Panc1 (cell line): ENCODE data around the gene WNT9A. TPM values are rescaled to one million over a fixed set of nuclear protein-coding genes. Genes with fewer than 3 reads are reported as not detected.

ENCODE experiments used
- ATAC-seq: fragments of 200-7000 bp; cut with Tn5 transposase; 2 replicates; pipeline ENCODE4 v1.9.1; 2020; ENCODE audit warnings: mild to moderate bottlenecking, moderate library complexity
- BruUV-seq: library from RNA; stranded (reverse); fragments of 400-500 nt; replicated peaks from 2 replicates; lab custom pipeline; 2021; lab: Mats Ljungman, UMichigan
- CTCF ChIA-PET: fragments of 300-600 bp; sonication (Branson Sonifier 250); formaldehyde crosslinking; loops from one replicate; lab custom pipeline; 2022; ENCODE audit warnings: antibody characterized with exemption; lab: Charles Lee
- POLR2A ChIA-PET: fragments of 300-600 bp; sonication (Branson Sonifier 250); formaldehyde crosslinking; loops from one replicate; lab custom pipeline; 2022; ENCODE audit warnings: antibody characterized with exemption; lab: Charles Lee
- DNase-seq: peaks from one replicate; pipeline ENCODE4 v3.0.0-alpha.2; 2010; ENCODE audit warnings: low read depth, low spot score
- H3K27ac ChIP-seq: 2 replicates; pipeline ENCODE4 v1.5.1; 2011; ENCODE audit warnings: mild to moderate bottlenecking, low read length, inconsistent platforms
- H3K27me3 ChIP-seq: fragments of 200-500 bp; sonication (Bioruptor generic); 2 replicates; pipeline ENCODE4 v1.6.0; 2014; ENCODE audit warnings: low read length, inconsistent platforms; ENCODE audit not compliant: control insufficient read depth, insufficient read depth
- H3K36me3 ChIP-seq: fragments of 200-500 bp; sonication (Bioruptor generic); 2 replicates; pipeline ENCODE4 v1.5.1; 2014; ENCODE audit warnings: inconsistent platforms, mild to moderate bottlenecking, low read length, moderate library complexity; ENCODE audit not compliant: control insufficient read depth, insufficient read depth
- H3K4me1 ChIP-seq: 2 replicates; pipeline ENCODE4 v1.5.1; 2011; ENCODE audit warnings: inconsistent platforms, mild to moderate bottlenecking, low read length, moderate library complexity; ENCODE audit not compliant: control insufficient read depth, insufficient read depth
- H3K4me3 ChIP-seq, 2 experiments: 2 replicates each; pipeline ENCODE4 v1.5.1; 2011 to 2012; ENCODE audit warnings: low read depth in 2 of 2, low read length in 2 of 2, mild to moderate bottlenecking in 2 of 2, inconsistent platforms in 1 of 2, moderate library complexity in 1 of 2
- H3K9me3 ChIP-seq: fragments of 200-500 bp; sonication (Bioruptor generic); 2 replicates; pipeline ENCODE4 v1.5.1; 2014; ENCODE audit warnings: low read depth, mild to moderate bottlenecking, inconsistent platforms, low read length, moderate library complexity; ENCODE audit not compliant: control insufficient read depth, insufficient read depth
- CTCF ChIP-seq: fragments of 450-650 bp; IDR thresholded peaks from 2 replicates; pipeline ENCODE4 v1.5.1; 2017; ENCODE audit warnings: mild to moderate bottlenecking
- POLR2AphosphoS5 ChIP-seq: IDR thresholded peaks from 2 replicates; pipeline ENCODE4 v1.6.1; 2012; ENCODE audit warnings: mild to moderate bottlenecking, low read depth, low read length, moderate library complexity
- SIN3A ChIP-seq: IDR thresholded peaks from 2 replicates; pipeline ENCODE4 v1.6.1; 2012; ENCODE audit warnings: low read depth, mild to moderate bottlenecking, low read length, moderate library complexity, borderline replicate concordance; ENCODE audit not compliant: insufficient read depth
- TCF7L2 ChIP-seq: IDR thresholded peaks from 2 replicates; pipeline ENCODE4 v1.6.1; 2011; ENCODE audit warnings: mild to moderate bottlenecking, low read depth, low read length, inconsistent platforms
- in situ Hi-C: cut with HindIII; loops from 2 replicates; pipeline ENCODE4 v1.10.0; 2016; ENCODE audit warnings: low sequenced_read_pairs, low pct_unique_long_range_greater_than_20kb
- intact Hi-C: fragments of 100-400 bp; cut with micrococcal nuclease; formaldehyde crosslinking; loops from one replicate; pipeline ENCODE4 v1.10.0; 2022; ENCODE audit not compliant: unreplicated experiment
- total RNA-seq: library from RNA; stranded (reverse); gene quantifications from one replicate; pipeline ENCODE4 v1.2.1, GENCODE V29; 2021; ENCODE audit not compliant: unreplicated experiment
- TF ChIP-seq, protein P1 (sequence below), 2 experiments: IDR thresholded peaks; 2 replicates each; pipeline ENCODE4 v1.6.1; 2011 to 2012; ENCODE audit warnings: low read depth in 2 of 2, control low read depth in 1 of 2, low read length in 1 of 2, mild to moderate bottlenecking in 1 of 2, moderate library complexity in 1 of 2; ENCODE audit not compliant: insufficient read depth in 1 of 2

Gene WNT9A
- total RNA-seq, 1 experiment from 2014 or later: 26.5 TPM

DNA sequence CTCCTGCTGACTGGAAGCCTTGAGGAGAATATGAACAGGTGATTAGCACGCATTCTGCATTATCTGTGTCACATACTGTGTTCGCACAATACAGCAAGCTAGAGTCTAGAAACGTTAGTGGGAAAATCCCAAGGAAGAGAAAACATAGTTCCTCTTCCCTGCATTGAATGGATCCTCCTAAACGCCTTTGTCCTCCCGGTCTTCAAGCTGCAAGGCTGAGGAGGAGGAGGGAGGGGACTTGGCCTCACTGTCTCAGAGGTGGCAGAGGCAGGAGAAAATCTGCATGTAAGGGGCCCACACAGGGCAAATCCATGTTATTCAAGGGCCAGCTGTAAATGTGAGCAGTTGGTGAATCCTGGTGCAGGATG lies 34.4 kb downstream of the WNT9A start:
- no TSS peak for BruUV-seq
- CTCF ChIA-PET: no interaction called here

DNA sequence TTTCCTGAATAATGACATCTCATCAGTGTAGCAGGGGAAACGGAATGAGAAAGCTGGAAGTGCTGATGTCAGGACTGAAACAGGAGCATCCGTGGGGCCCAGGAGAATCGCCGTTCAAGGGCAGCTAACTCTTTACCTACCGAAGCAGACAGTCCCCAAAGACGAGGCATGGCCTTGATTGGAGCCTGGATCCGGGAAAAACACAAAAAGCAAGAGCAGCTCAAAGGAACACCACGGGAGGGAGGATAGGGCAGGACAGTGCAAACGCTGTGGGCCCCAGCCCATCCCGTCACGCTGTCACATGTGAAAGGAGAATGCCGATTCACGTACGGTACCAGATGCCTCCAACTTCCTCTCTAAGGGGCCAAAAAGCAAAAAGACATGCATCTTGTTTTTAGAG lies 34.9 kb downstream of the WNT9A start:
- Histone ChIP-seq H3K36me3 (no peaks in the 10 kb centered on the region), H3K4me1 (peaks cover 27% of the 10 kb centered on the region), H3K27ac (no peak overlapping the region), H3K9me3 (no peaks in the 10 kb centered on the region), H3K27me3 (no peaks in the 10 kb centered on the region), H3K4me3 (no peak overlapping the region)
- ATAC-seq: no peak
- in situ Hi-C loops (no loop called here), intact Hi-C loops (no loop called here)
- no peak for DNase-seq
- TF ChIP-seq SIN3A: no peak
- TF ChIP-seq, protein P1, sequence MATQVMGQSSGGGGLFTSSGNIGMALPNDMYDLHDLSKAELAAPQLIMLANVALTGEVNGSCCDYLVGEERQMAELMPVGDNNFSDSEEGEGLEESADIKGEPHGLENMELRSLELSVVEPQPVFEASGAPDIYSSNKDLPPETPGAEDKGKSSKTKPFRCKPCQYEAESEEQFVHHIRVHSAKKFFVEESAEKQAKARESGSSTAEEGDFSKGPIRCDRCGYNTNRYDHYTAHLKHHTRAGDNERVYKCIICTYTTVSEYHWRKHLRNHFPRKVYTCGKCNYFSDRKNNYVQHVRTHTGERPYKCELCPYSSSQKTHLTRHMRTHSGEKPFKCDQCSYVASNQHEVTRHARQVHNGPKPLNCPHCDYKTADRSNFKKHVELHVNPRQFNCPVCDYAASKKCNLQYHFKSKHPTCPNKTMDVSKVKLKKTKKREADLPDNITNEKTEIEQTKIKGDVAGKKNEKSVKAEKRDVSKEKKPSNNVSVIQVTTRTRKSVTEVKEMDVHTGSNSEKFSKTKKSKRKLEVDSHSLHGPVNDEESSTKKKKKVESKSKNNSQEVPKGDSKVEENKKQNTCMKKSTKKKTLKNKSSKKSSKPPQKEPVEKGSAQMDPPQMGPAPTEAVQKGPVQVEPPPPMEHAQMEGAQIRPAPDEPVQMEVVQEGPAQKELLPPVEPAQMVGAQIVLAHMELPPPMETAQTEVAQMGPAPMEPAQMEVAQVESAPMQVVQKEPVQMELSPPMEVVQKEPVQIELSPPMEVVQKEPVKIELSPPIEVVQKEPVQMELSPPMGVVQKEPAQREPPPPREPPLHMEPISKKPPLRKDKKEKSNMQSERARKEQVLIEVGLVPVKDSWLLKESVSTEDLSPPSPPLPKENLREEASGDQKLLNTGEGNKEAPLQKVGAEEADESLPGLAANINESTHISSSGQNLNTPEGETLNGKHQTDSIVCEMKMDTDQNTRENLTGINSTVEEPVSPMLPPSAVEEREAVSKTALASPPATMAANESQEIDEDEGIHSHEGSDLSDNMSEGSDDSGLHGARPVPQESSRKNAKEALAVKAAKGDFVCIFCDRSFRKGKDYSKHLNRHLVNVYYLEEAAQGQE (IDR thresholded peaks at IDR 0.05; ENCODE audit: insufficient read depth in 1 of 2, low read depth in 2 of 2, low read length in 1 of 2): no peak
- no peak for TF ChIP-seq CTCF
- TF ChIP-seq TCF7L2: no peak
- TF ChIP-seq POLR2AphosphoS5: no peak
- ChIA-PET CTCF (no interaction called here), POLR2A (interaction anchor here (0.6 to 1.1 kb wide), 2 partner anchors 40 to 150 kb away, joined by 4 read pairs; no protein-coding TSS in a partner anchor)
- no TSS peak for BruUV-seq

More for the DNA sequence above, 34.4 kb downstream of the WNT9A start:
- H3K36me3 ChIP-seq: no peaks in the 10 kb centered on the region
- in situ Hi-C loops (no loop called here), intact Hi-C loops (no loop called here)
- H3K9me3 ChIP-seq: no peaks in the 10 kb centered on the region
- H3K27me3 ChIP-seq: no peaks in the 10 kb centered on the region
- DNase-seq: no peak
- H3K27ac ChIP-seq: no peak overlapping the region
- TF ChIP-seq TCF7L2 (no peak), CTCF (no peak), POLR2AphosphoS5 (no peak), SIN3A (no peak)
- TF ChIP-seq, protein P1 (IDR thresholded peaks at IDR 0.05; ENCODE audit: insufficient read depth in 1 of 2, low read depth in 2 of 2, low read length in 1 of 2): no peak
- peak; percentile 32 for ATAC-seq
- POLR2A ChIA-PET: interaction anchor here (1.1 kb wide), 1 partner anchor 39 kb away, joined by 4 read pairs; no protein-coding TSS in a partner anchor
- no peak overlapping the region for H3K4me3 ChIP-seq
- peaks cover 27% of the 10 kb centered on the region for H3K4me1 ChIP-seq
